Retinal pigment epithelial cell (primary cell): ENCODE results near the gene IL2.

Source experiments
- DNase-seq: peaks from one replicate; pipeline ENCODE4 v3.0.0-alpha.2; 2010; ENCODE audit warnings: low read depth
- H3K4me3 ChIP-seq: 2 replicates; pipeline ENCODE4 v1.5.1; 2011; ENCODE audit warnings: mild to moderate bottlenecking, low read length, control low read depth, moderate library complexity
- TF ChIP-seq, protein P1 (sequence below): conservative IDR thresholded peaks from 2 replicates; pipeline ENCODE4 v1.5.1; 2011; ENCODE audit warnings: low read depth, low read length, control low read depth, inconsistent platforms

Gene IL2

DNA sequence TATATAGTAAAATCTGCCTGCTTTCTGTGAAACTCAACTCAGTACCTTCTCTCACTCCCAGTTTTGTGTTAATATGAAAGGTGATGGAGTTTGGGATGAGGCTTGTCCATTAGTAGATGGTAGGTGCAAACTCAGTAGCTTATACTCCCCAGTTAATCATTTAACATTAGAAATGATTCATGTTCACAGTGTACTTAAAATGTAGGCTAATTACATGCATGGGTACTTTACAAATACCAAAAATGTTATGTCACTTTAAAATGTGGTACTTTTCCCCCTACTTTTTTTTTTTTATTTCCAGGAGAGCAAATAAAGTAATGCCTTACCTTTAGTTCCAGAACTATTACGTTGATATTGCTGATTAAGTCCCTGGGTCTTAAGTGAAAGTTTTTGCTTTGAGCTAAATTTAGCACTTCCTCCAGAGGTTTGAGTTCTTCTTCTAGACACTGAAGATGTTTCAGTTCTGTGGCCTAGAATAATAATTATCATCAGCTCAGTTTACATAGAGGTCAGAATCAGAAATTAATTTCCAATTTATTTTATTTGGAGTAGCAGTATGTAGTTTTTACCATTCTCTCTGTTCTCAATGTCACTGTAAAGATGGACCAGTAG is 3.0 kb downstream of the IL2 start:
- TF ChIP-seq, protein P1, sequence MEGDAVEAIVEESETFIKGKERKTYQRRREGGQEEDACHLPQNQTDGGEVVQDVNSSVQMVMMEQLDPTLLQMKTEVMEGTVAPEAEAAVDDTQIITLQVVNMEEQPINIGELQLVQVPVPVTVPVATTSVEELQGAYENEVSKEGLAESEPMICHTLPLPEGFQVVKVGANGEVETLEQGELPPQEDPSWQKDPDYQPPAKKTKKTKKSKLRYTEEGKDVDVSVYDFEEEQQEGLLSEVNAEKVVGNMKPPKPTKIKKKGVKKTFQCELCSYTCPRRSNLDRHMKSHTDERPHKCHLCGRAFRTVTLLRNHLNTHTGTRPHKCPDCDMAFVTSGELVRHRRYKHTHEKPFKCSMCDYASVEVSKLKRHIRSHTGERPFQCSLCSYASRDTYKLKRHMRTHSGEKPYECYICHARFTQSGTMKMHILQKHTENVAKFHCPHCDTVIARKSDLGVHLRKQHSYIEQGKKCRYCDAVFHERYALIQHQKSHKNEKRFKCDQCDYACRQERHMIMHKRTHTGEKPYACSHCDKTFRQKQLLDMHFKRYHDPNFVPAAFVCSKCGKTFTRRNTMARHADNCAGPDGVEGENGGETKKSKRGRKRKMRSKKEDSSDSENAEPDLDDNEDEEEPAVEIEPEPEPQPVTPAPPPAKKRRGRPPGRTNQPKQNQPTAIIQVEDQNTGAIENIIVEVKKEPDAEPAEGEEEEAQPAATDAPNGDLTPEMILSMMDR: no peak
- DNase-seq: no peak
- no peak overlapping the region for H3K4me3 ChIP-seq

DNA sequence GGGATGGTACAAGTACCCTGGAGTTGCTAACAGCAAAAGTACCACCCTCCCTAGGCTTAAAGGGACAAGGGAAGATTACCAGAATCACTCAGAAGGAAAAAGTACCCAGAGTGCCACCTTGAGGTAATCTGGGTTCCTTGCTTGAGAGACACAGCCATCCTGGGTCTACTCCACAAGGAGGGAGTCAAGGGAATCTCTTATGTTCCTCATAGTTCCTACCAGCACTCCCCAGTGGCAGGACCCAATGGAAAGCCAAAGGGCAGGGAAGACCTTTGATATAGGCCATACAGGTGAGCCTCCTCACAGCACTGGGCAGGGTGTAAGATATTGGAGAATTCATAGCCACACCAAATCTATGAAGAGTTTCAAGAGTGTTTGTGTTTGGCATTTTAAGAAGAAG is 5.7 kb downstream of the IL2 start:
- TF ChIP-seq, protein P1: peak; percentile 40
- no peak for DNase-seq
- H3K4me3 ChIP-seq: no peak overlapping the region

DNA sequence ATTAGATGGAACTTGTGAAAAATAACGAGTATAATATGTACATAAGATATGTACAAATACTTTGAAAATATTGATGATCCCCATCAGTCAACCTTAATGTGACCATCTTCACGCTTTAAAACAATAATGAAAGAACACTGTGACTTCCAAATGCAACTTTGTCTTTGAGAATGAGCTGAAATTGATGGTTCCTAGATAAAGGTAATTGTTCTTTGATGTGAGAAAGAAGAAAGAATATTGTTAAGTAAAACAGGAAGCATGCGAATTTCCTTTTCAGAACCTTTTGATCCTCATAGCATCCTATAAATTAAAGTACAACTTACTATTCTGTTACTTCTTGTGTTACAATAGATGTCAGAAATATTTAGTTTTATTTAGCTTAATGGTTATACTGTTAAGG is 22.2 kb downstream of the IL2 start:
- DNase-seq: no peak
- TF ChIP-seq, protein P1: no peak
- no peak overlapping the region for H3K4me3 ChIP-seq

- no peak for DNase-seq
- H3K4me3 ChIP-seq: no peak overlapping the region
- TF ChIP-seq, protein P1: no peak
Observed at GRCh38 chr4:122431351-122431750, 25.2 kb downstream of the IL2 start.

DNA sequence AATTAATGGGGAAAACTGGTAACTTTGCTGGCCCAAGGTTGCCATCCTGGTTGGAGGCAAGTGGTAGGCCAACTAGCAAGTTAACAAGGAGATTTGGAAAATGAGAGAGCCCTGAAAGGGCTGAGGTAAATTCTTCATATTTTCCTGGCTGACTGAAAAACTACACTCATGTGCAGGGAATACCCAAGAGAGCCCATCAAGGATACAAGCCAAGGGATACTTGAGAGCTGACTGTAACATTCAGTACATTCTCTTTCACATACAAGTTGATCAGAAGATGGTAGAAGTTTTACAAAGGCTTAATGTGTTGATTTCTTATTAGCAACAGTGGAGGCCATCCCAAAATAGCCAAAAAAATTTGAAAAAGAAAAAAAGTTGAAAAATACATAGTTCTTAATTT is 33.3 kb downstream of the IL2 start:
- DNase-seq: no peak
- TF ChIP-seq, protein P1: no peak
- H3K4me3 ChIP-seq: no peak overlapping the region

- no peak overlapping the region for H3K4me3 ChIP-seq
- DNase-seq: no peak
- TF ChIP-seq, protein P1: no peak
Observed at GRCh38 chr4:122412547-122412946, 44.0 kb downstream of the IL2 start.

DNA sequence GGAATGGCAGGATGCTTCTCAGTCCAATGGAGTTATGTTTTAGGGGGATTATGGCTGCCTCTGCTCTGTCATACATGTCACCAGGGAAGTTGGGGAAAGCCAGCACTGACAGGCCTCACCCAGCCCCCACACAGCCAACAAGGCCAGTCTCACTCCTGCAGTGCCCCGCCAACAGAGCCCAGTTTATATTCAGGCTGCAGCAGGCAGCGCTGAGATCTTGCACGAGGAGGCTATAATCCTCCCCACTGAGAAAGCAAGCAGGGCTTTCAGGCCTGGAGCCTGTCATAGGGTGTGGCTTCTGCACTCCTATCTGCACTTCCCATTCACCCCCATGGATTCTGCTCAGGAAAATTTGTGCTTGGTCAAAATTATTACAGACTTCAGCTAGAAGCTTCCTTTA is 52.7 kb downstream of the IL2 start:
- H3K4me3 ChIP-seq: no peak overlapping the region
- no peak for DNase-seq
- TF ChIP-seq, protein P1: no peak
